GM21576 (cell line): ENCODE measurements around the gene CEP43.

Experiments
- ATAC-seq: cut with Tn5 transposase; IDR thresholded peaks from one replicate; pipeline ENCODE4 v1.9.1; 2021; ENCODE audit warnings: mild to moderate bottlenecking, moderate library complexity; ENCODE audit not compliant: unreplicated experiment

Gene CEP43

GRCh38 chr6:166966268-166966667 lies 32.9 kb upstream of the CEP43 start:
- ATAC-seq: no peak

- ATAC-seq: no peak
These were observed 29.7 kb upstream of the CEP43 start for GRCh38 chr6:166969390-166970002.

- no peak for ATAC-seq
These were observed 29.1 kb upstream of the CEP43 start for GRCh38 chr6:166970091-166970490.

- ATAC-seq: no peak
These were observed 28.4 kb upstream of the CEP43 start for GRCh38 chr6:166970776-166971175.

GRCh38 chr6:166971271-166971670 lies 27.9 kb upstream of the CEP43 start:
- ATAC-seq: no peak

GRCh38 chr6:166972101-166972500 lies 27.1 kb upstream of the CEP43 start:
- ATAC-seq: no peak

- no peak for ATAC-seq
These were observed 22.6 kb upstream of the CEP43 start for GRCh38 chr6:166976636-166977035.

GRCh38 chr6:166977621-166978525 lies 21.3 kb upstream of the CEP43 start:
- no peak for ATAC-seq

GRCh38 chr6:166980738-166981137 lies 18.5 kb upstream of the CEP43 start:
- ATAC-seq: no peak

- no peak for ATAC-seq
These were observed 11.7 kb upstream of the CEP43 start for GRCh38 chr6:166987448-166987847.

GRCh38 chr6:166987930-166988329 lies 11.3 kb upstream of the CEP43 start:
- ATAC-seq: no peak

GRCh38 chr6:166988674-166989201 lies 10.5 kb upstream of the CEP43 start:
- ATAC-seq: no peak

GRCh38 chr6:166989427-166990032 lies 9.7 kb upstream of the CEP43 start:
- peak; percentile 80 for ATAC-seq

GRCh38 chr6:166996406-166996805 lies 2.8 kb upstream of the CEP43 start:
- no peak for ATAC-seq

GRCh38 chr6:166997348-166997747 lies 1.8 kb upstream of the CEP43 start:
- no peak for ATAC-seq

- ATAC-seq: peak; percentile 31
These were observed 1.4 kb upstream of the CEP43 start for GRCh38 chr6:166997768-166998255.

- peak; percentile 6 for ATAC-seq
These were observed 697 bp upstream of the CEP43 start for GRCh38 chr6:166998256-166999144.

- no peak for ATAC-seq
These were observed 672 bp downstream of the CEP43 start for GRCh38 chr6:166999884-167000253.

- ATAC-seq: no peak
These were observed 1.6 kb downstream of the CEP43 start for GRCh38 chr6:167000759-167001158.

- no peak for ATAC-seq
These were observed 6.4 kb downstream of the CEP43 start for GRCh38 chr6:167005350-167006159.
